Mononuclear cell (primary cell): ENCODE data around the gene RABGEF1. TPM values are rescaled to one million over a fixed set of nuclear protein-coding genes. Genes with fewer than 3 reads are reported as not detected.
"Not testable (repeated sequence)": the region's sequence is repeated elsewhere in the genome, so short reads cannot be mapped to it uniquely, and the experiment has no call there.

Experiments used
- H3K27me3 ChIP-seq: 2 replicates; pipeline ENCODE4 v1.6.0; 2011; ENCODE audit warnings: low read length, control low read depth; ENCODE audit not compliant: insufficient read depth
- H3K4me1 ChIP-seq: 2 replicates; pipeline ENCODE4 v1.5.1; 2011; ENCODE audit warnings: mild to moderate bottlenecking, low read length, control low read depth; ENCODE audit not compliant: insufficient read depth
- H3K4me3 ChIP-seq: 2 replicates; pipeline ENCODE4 v1.5.1; 2011; ENCODE audit warnings: mild to moderate bottlenecking, low read length, moderate library complexity
- H3K9me3 ChIP-seq: 2 replicates; pipeline ENCODE4 v1.5.1; 2011; ENCODE audit warnings: low read depth, mild to moderate bottlenecking, control low read depth, low read length
- total RNA-seq: library from RNA; depleted of rRNA; stranded (reverse); fragments of >200 nt; gene quantifications from one replicate; pipeline ENCODE4 v1.2.3, GENCODE V29; 2012

The RABGEF1 gene
- total RNA-seq, 1 donor = 52.8 TPM

- H3K9me3 ChIP-seq = no peaks in the 10 kb centered on the region
- H3K27me3 ChIP-seq = no peaks in the 10 kb centered on the region
- H3K4me3 ChIP-seq = no peak overlapping the region
- H3K4me1 ChIP-seq = no peaks in the 10 kb centered on the region
Measured at GRCh38 chr7:66837007-66837406, 96.5 kb downstream of the RABGEF1 start.

- Histone ChIP-seq H3K27me3 (no peaks in the 10 kb centered on the region), H3K4me3 (no peak overlapping the region), H3K4me1 (no peaks in the 10 kb centered on the region), H3K9me3 (no peaks in the 10 kb centered on the region)
Measured at GRCh38 chr7:66837661-66838060, 97.1 kb downstream of the RABGEF1 start.

GRCh38 chr7:66839814-66840213, 99.3 kb downstream of the RABGEF1 start:
- no peaks in the 10 kb centered on the region for H3K9me3 ChIP-seq
- peaks cover 12% of the 10 kb centered on the region for H3K4me1 ChIP-seq
- H3K27me3 ChIP-seq = no peaks in the 10 kb centered on the region
- no peak overlapping the region for H3K4me3 ChIP-seq

GRCh38 chr7:66840316-66840715, 99.8 kb downstream of the RABGEF1 start:
- Histone ChIP-seq H3K27me3 (no peaks in the 10 kb centered on the region), H3K4me1 (peaks cover 14% of the 10 kb centered on the region), H3K9me3 (no peaks in the 10 kb centered on the region), H3K4me3 (no peak overlapping the region)

GRCh38 chr7:66841898-66842297, 101.4 kb downstream of the RABGEF1 start:
- H3K27me3 ChIP-seq = no peaks in the 10 kb centered on the region
- no peak overlapping the region for H3K4me3 ChIP-seq
- peaks cover 21% of the 10 kb centered on the region for H3K4me1 ChIP-seq
- no peaks in the 10 kb centered on the region for H3K9me3 ChIP-seq

GRCh38 chr7:66843492-66843891, 103.0 kb downstream of the RABGEF1 start:
- not testable (repeated sequence) for H3K4me3 ChIP-seq

GRCh38 chr7:66844552-66845378, 104.2 kb downstream of the RABGEF1 start:
- no peaks in the 10 kb centered on the region for H3K9me3 ChIP-seq
- H3K4me3 ChIP-seq = peak overlapping the region; percentile 85
- H3K4me1 ChIP-seq = peaks cover 24% of the 10 kb centered on the region
- H3K27me3 ChIP-seq = no peaks in the 10 kb centered on the region

More at GRCh38 chr7:66843492-66843891, 103.0 kb downstream of the RABGEF1 start:
- H3K27me3 ChIP-seq, H3K9me3 ChIP-seq: not testable (repeated sequence)
- peaks cover 24% of the 10 kb centered on the region for H3K4me1 ChIP-seq

- Histone ChIP-seq H3K4me1 (peaks cover 24% of the 10 kb centered on the region), H3K4me3 (peak overlapping the region; percentile 85), H3K9me3 (no peaks in the 10 kb centered on the region), H3K27me3 (no peaks in the 10 kb centered on the region)
Measured at GRCh38 chr7:66845379-66846095, 105.0 kb downstream of the RABGEF1 start.

GRCh38 chr7:66846096-66846445, 105.5 kb downstream of the RABGEF1 start:
- not testable (repeated sequence) for H3K4me3 ChIP-seq, H3K27me3 ChIP-seq
- H3K4me1 ChIP-seq = peaks cover 24% of the 10 kb centered on the region

GRCh38 chr7:66847523-66847855, 107.0 kb downstream of the RABGEF1 start:
- H3K4me3 ChIP-seq, H3K9me3 ChIP-seq, H3K27me3 ChIP-seq: not testable (repeated sequence)
- H3K4me1 ChIP-seq = peaks cover 24% of the 10 kb centered on the region

More at GRCh38 chr7:66846096-66846445, 105.5 kb downstream of the RABGEF1 start:
- not testable (repeated sequence) for H3K9me3 ChIP-seq

- no peaks in the 10 kb centered on the region for H3K9me3 ChIP-seq
Measured at GRCh38 chr7:66847879-66848790, 107.6 kb downstream of the RABGEF1 start.

GRCh38 chr7:66859339-66859738, 118.8 kb downstream of the RABGEF1 start:
- Histone ChIP-seq H3K9me3 (no peaks in the 10 kb centered on the region), H3K27me3 (no peaks in the 10 kb centered on the region), H3K4me3 (no peak overlapping the region), H3K4me1 (no peaks in the 10 kb centered on the region)

More at GRCh38 chr7:66847879-66848790, 107.6 kb downstream of the RABGEF1 start:
- H3K4me3 ChIP-seq = no peak overlapping the region
- no peaks in the 10 kb centered on the region for H3K27me3 ChIP-seq
- H3K4me1 ChIP-seq = peaks cover 24% of the 10 kb centered on the region

GRCh38 chr7:66859794-66860645, 119.5 kb downstream of the RABGEF1 start:
- Histone ChIP-seq H3K27me3 (no peaks in the 10 kb centered on the region), H3K4me3 (no peak overlapping the region), H3K9me3 (no peaks in the 10 kb centered on the region), H3K4me1 (no peaks in the 10 kb centered on the region)

GRCh38 chr7:66860767-66861166, 120.2 kb downstream of the RABGEF1 start:
- no peak overlapping the region for H3K4me3 ChIP-seq
- no peaks in the 10 kb centered on the region for H3K9me3 ChIP-seq
- H3K27me3 ChIP-seq = no peaks in the 10 kb centered on the region
- H3K4me1 ChIP-seq = no peaks in the 10 kb centered on the region
